ENCODE measurements around the gene EGR4. TPM values are rescaled to one million over a fixed set of nuclear protein-coding genes. Genes with fewer than 3 reads are reported as not detected.

Gene EGR4
- total RNA-seq, 2 experiments from 2014 or later, result 0.14 to 0.17 TPM

- H3K4me3 ChIP-seq (ENCODE audit: low read length), result no peak overlapping the region
- POLR2A ChIA-PET, result no interaction called here
- no peak for ATAC-seq (ENCODE audit: poor library complexity)
- no peaks in the 10 kb centered on the region for H3K9me3 ChIP-seq (ENCODE audit: control insufficient read depth in 1 of 2, insufficient read depth in 1 of 2, low read length in 2 of 2)
- peaks cover 0 to 3% of the 10 kb centered on the region in 2 experiments for H3K27me3 ChIP-seq (ENCODE audit: control insufficient read depth in 1 of 2, insufficient read depth in 2 of 2, low read length in 2 of 2)
- CTCF ChIA-PET, result no interaction called here
- no peak for TF ChIP-seq CTCF (IDR thresholded peaks at IDR 0.05)
- no peak overlapping the region for H3K27ac Mint-ChIP-seq
- H3K4me1 ChIP-seq (ENCODE audit: insufficient read depth, low read length), result no peaks in the 10 kb centered on the region
- H3K27ac ChIP-seq (ENCODE audit: low read depth in 1 of 2, low read length in 2 of 2), result no peak overlapping the region
- peaks cover 39% of the 10 kb centered on the region for H3K27me3 Mint-ChIP-seq
- no peak for DNase-seq
- no peaks in the 10 kb centered on the region for H3K36me3 ChIP-seq (ENCODE audit: insufficient read depth, low read length)
- peaks cover 2% of the 10 kb centered on the region for H3K9me3 Mint-ChIP-seq
- H3K4me3 Mint-ChIP-seq, result no peak overlapping the region
- intact Hi-C loops (cut with DNase I, micrococcal nuclease), result no loop called here
- H3K36me3 Mint-ChIP-seq (ENCODE audit: low read depth), result no peaks in the 10 kb centered on the region
- H3K4me1 Mint-ChIP-seq (ENCODE audit: low read depth), result no peaks in the 10 kb centered on the region
Observed at GRCh38 chr2:73314441-73314840, 21.1 kb upstream of the EGR4 start.

- H3K4me3 Mint-ChIP-seq, result no peak overlapping the region
- H3K27ac ChIP-seq (ENCODE audit: low read depth in 1 of 2, low read length in 2 of 2), result no peak overlapping the region
- TF ChIP-seq CTCF (IDR thresholded peaks at IDR 0.05), result no peak
- H3K27ac Mint-ChIP-seq, result no peak overlapping the region
- no peak overlapping the region for H3K4me3 ChIP-seq (ENCODE audit: low read length)
- POLR2A ChIA-PET, result no interaction called here
- peaks cover 4 to 9% of the 10 kb centered on the region in 2 experiments for H3K27me3 ChIP-seq (ENCODE audit: control insufficient read depth in 1 of 2, insufficient read depth in 2 of 2, low read length in 2 of 2)
- H3K36me3 ChIP-seq (ENCODE audit: insufficient read depth, low read length), result no peaks in the 10 kb centered on the region
- no peaks in the 10 kb centered on the region for H3K4me1 Mint-ChIP-seq (ENCODE audit: low read depth)
- CTCF ChIA-PET, result no interaction called here
- peaks cover 2% of the 10 kb centered on the region for H3K9me3 Mint-ChIP-seq
- peaks cover 55% of the 10 kb centered on the region for H3K27me3 Mint-ChIP-seq
- H3K36me3 Mint-ChIP-seq (ENCODE audit: low read depth), result no peaks in the 10 kb centered on the region
- no peaks in the 10 kb centered on the region for H3K9me3 ChIP-seq (ENCODE audit: control insufficient read depth in 1 of 2, insufficient read depth in 1 of 2, low read length in 2 of 2)
- intact Hi-C loops (cut with DNase I, micrococcal nuclease), result no loop called here
- no peaks in the 10 kb centered on the region for H3K4me1 ChIP-seq (ENCODE audit: insufficient read depth, low read length)
- ATAC-seq (ENCODE audit: poor library complexity), result no peak
- DNase-seq, result no peak
Observed at GRCh38 chr2:73307720-73308119, 14.4 kb upstream of the EGR4 start.

GRCh38 chr2:73301636-73302035 is 8.3 kb upstream of the EGR4 start:
- Mint-ChIP-seq H3K4me3 (no peak overlapping the region), H3K27me3 (peaks cover 73% of the 10 kb centered on the region), H3K27ac (no peak overlapping the region), H3K9me3 (no peaks in the 10 kb centered on the region), H3K36me3 (ENCODE audit: low read depth) (no peaks in the 10 kb centered on the region), H3K4me1 (ENCODE audit: low read depth) (no peaks in the 10 kb centered on the region)
- CTCF ChIA-PET, result no interaction called here
- Histone ChIP-seq H3K27me3 (ENCODE audit: control insufficient read depth in 1 of 2, insufficient read depth in 2 of 2, low read length in 2 of 2) (peaks cover 23 to 44% of the 10 kb centered on the region in 2 experiments), H3K4me1 (ENCODE audit: insufficient read depth, low read length) (no peaks in the 10 kb centered on the region), H3K36me3 (ENCODE audit: insufficient read depth, low read length) (no peaks in the 10 kb centered on the region), H3K4me3 (ENCODE audit: low read length) (no peak overlapping the region), H3K9me3 (ENCODE audit: control insufficient read depth in 1 of 2, insufficient read depth in 1 of 2, low read length in 2 of 2) (no peaks in the 10 kb centered on the region), H3K27ac (ENCODE audit: low read depth in 1 of 2, low read length in 2 of 2) (no peak overlapping the region)
- DNase-seq (no peak), ATAC-seq (ENCODE audit: poor library complexity) (no peak)
- TF ChIP-seq CTCF (IDR thresholded peaks at IDR 0.05), result no peak
- intact Hi-C loops (cut with DNase I, micrococcal nuclease), result no loop called here
- POLR2A ChIA-PET, result no interaction called here
